Common myeloid progenitor, CD34-positive (primary cell): Measurements from ENCODE around the gene SLC6A20.

Source experiments
- CTCF ChIA-PET: fragments of 350-600 bp; sonication (Branson Sonifier 250); formaldehyde crosslinking; loops from one replicate; lab custom pipeline; 2021; ENCODE audit warnings: antibody characterized with exemption; lab: Charles Lee
- POLR2A ChIA-PET: fragments of 350-600 bp; sonication (Branson Sonifier 250); formaldehyde crosslinking; loops from one replicate; lab custom pipeline; 2021; ENCODE audit warnings: antibody characterized with exemption; lab: Charles Lee
- DNase-seq, 3 donors: peaks; one replicate each; pipeline versions ENCODE4 v3.0.0 to v3.0.0-alpha.2; 2013
- H3K27ac ChIP-seq, 2 experiments: 1 replicate in 1 of 2; 2 replicates in 1 of 2; pipeline ENCODE4 v1.7.0; 2013; ENCODE audit warnings: inconsistent platforms in 2 of 2, low read length in 2 of 2, mild to moderate bottlenecking in 2 of 2, low read depth in 1 of 2, moderate library complexity in 1 of 2; ENCODE audit not compliant: severe bottlenecking in 2 of 2, insufficient read depth in 1 of 2, poor library complexity in 1 of 2
- H3K27me3 ChIP-seq, 5 experiments: replicated peaks in 2 of 5; 1 replicate in 3 of 5; 2 replicates in 2 of 5; pipeline versions ENCODE4 v1.6.1 to v1.7.0; 2013; ENCODE audit warnings: low read length in 4 of 5, mild to moderate bottlenecking in 2 of 5, moderate library complexity in 2 of 5, inconsistent platforms in 1 of 5; ENCODE audit not compliant: insufficient read depth in 5 of 5, control insufficient read depth in 4 of 5
- H3K36me3 ChIP-seq, 4 experiments: 1 replicate in 2 of 4; 2 replicates in 2 of 4; pipeline versions ENCODE4 v1.6.1 to v1.7.0; 2013; ENCODE audit warnings: low read length in 3 of 4, control low read depth in 1 of 4, mild to moderate bottlenecking in 1 of 4; ENCODE audit not compliant: control insufficient read depth in 4 of 4, insufficient read depth in 4 of 4
- H3K4me1 ChIP-seq, 4 experiments: 1 replicate in 3 of 4; 2 replicates in 1 of 4; pipeline versions ENCODE4 v1.6.1 to v1.7.1; 2013; ENCODE audit warnings: low read length in 3 of 4, mild to moderate bottlenecking in 3 of 4, control low read depth in 1 of 4, inconsistent platforms in 1 of 4, moderate library complexity in 1 of 4; ENCODE audit not compliant: control insufficient read depth in 4 of 4, insufficient read depth in 4 of 4; ENCODE audit errors: control extremely low read depth in 1 of 4
- H3K4me3 ChIP-seq, 7 experiments: 1 replicate in 4 of 7; 2 replicates in 3 of 7; pipeline versions ENCODE4 v1.5.1 to v1.7.0; 2013; ENCODE audit warnings: mild to moderate bottlenecking in 7 of 7, low read length in 6 of 7, moderate library complexity in 6 of 7, inconsistent platforms in 2 of 7, low read depth in 2 of 7, control low read depth in 1 of 7; ENCODE audit not compliant: insufficient read depth in 4 of 7, control insufficient read depth in 1 of 7; ENCODE audit errors: extremely low read depth in 1 of 7
- H3K9me3 ChIP-seq, 5 experiments: 1 replicate in 4 of 5; 2 replicates in 1 of 5; pipeline versions ENCODE4 v1.6.1 to v1.7.1; 2013; ENCODE audit warnings: low read length in 4 of 5, mild to moderate bottlenecking in 2 of 5, inconsistent platforms in 1 of 5, low read depth in 1 of 5, moderate library complexity in 1 of 5; ENCODE audit not compliant: control insufficient read depth in 4 of 5, insufficient read depth in 2 of 5; ENCODE audit errors: control extremely low read depth in 1 of 5
- WGBS: methylation state at CpG from one replicate; pipeline ENCODE4 v1.1.5; 2013; ENCODE audit not compliant: insufficient coverage; 5-methylcytosine and 5-hydroxymethylcytosine counted together

The SLC6A20 gene

GRCh38 chr3:45719655-45720487 is 76.5 kb downstream of the SLC6A20 start:
- Histone ChIP-seq H3K27ac (no peak overlapping the region), H3K4me3 (no peak overlapping the region), H3K4me1 (no peaks in the 10 kb centered on the region), H3K27me3 (no peaks in the 10 kb centered on the region), H3K36me3 (peaks cover 8 to 68% (median 45%) of the 10 kb centered on the region in 4 experiments), H3K9me3 (no peaks in the 10 kb centered on the region)
- ChIA-PET POLR2A (no interaction called here), CTCF (interaction anchor here (1.0 kb wide), 1 partner anchor 23 kb away, joined by 4 read pairs; no protein-coding TSS in a partner anchor)
- DNase-seq = no peak
- 96% methylated on average over 2 of the region's 3 CpGs for WGBS

DNA sequence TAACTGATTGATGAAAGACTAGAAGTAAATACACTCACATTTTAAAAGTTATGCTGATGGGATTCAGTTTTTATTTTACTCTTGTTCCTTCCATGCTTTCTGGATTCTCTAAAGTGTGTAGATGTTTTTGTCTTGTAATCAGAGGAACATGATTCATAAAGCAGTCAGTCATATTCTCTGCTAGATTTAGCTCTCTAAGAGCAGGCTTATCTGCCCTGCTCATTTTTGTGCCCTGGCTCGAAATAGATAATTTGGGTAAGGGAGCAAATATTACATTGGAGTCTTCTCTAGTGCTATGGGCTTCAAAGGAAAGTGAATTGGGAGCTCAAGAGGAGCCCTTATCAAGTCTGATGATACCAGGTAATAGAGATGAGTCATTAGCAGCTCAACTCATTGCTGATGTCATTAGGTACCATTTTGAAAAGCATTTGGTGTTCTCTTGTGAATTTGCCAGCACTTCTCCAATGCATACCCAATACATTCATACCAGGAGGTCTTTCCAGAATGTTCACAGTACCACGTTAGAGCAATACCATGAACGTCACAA is 79.5 kb downstream of the SLC6A20 start:
- H3K9me3 ChIP-seq = no peaks in the 10 kb centered on the region
- H3K4me3 ChIP-seq = no peak overlapping the region
- POLR2A ChIA-PET = no interaction called here
- no peak overlapping the region for H3K27ac ChIP-seq
- H3K27me3 ChIP-seq = no peaks in the 10 kb centered on the region
- CTCF ChIA-PET = interaction anchor here (1.3 kb wide), 1 partner anchor 11 kb away, joined by 3 read pairs; no protein-coding TSS in a partner anchor
- DNase-seq = no peak
- WGBS = 87% methylated on average over 3 of the region's 3 CpGs
- H3K4me1 ChIP-seq = peaks cover 0 to 2% (median 0%) of the 10 kb centered on the region in 4 experiments
- H3K36me3 ChIP-seq = peaks cover 11 to 62% (median 40%) of the 10 kb centered on the region in 4 experiments

- CTCF ChIA-PET = interaction anchor here (0.7 to 1.9 kb wide), 3 partner anchors 11 to 678 kb away, joined by 3 to 13 read pairs (median 5); no protein-coding TSS in a partner anchor
- Histone ChIP-seq H3K36me3 (peaks cover 13 to 68% (median 43%) of the 10 kb centered on the region in 4 experiments), H3K4me1 (peaks cover 0 to 3% (median 0%) of the 10 kb centered on the region in 4 experiments), H3K27me3 (no peaks in the 10 kb centered on the region), H3K4me3 (no peak overlapping the region), H3K27ac (no peak overlapping the region), H3K9me3 (no peaks in the 10 kb centered on the region)
- DNase-seq = no peak
- WGBS = 100% methylated on average over 1 of the region's 2 CpGs
- POLR2A ChIA-PET = no interaction called here
These were observed 80.4 kb downstream of the SLC6A20 start for GRCh38 chr3:45715945-45716344.

- Histone ChIP-seq H3K4me3 (no peak overlapping the region), H3K9me3 (no peaks in the 10 kb centered on the region), H3K27me3 (no peaks in the 10 kb centered on the region), H3K27ac (no peak overlapping the region), H3K36me3 (peaks cover 26 to 78% (median 54%) of the 10 kb centered on the region in 4 experiments), H3K4me1 (peaks cover 0 to 3% (median 0%) of the 10 kb centered on the region in 4 experiments)
- ChIA-PET POLR2A (no interaction called here), CTCF (no interaction called here)
- no peak for DNase-seq
- WGBS = 100% methylated on average over 6 of the region's 7 CpGs
These were observed 83.8 kb downstream of the SLC6A20 start for GRCh38 chr3:45712434-45713110.

GRCh38 chr3:45711931-45712330 is 84.4 kb downstream of the SLC6A20 start:
- H3K9me3 ChIP-seq = no peaks in the 10 kb centered on the region
- H3K36me3 ChIP-seq = peaks cover 31 to 79% (median 56%) of the 10 kb centered on the region in 4 experiments
- peak in 2 of 3 donors; percentile 39 to 52 for DNase-seq
- H3K27me3 ChIP-seq = no peaks in the 10 kb centered on the region
- H3K27ac ChIP-seq = no peak overlapping the region
- WGBS = 88% methylated on average over 2 of the region's 4 CpGs
- ChIA-PET CTCF (no interaction called here), POLR2A (no interaction called here)
- no peak overlapping the region for H3K4me3 ChIP-seq
- H3K4me1 ChIP-seq = peaks cover 0 to 3% (median 0%) of the 10 kb centered on the region in 4 experiments

DNA sequence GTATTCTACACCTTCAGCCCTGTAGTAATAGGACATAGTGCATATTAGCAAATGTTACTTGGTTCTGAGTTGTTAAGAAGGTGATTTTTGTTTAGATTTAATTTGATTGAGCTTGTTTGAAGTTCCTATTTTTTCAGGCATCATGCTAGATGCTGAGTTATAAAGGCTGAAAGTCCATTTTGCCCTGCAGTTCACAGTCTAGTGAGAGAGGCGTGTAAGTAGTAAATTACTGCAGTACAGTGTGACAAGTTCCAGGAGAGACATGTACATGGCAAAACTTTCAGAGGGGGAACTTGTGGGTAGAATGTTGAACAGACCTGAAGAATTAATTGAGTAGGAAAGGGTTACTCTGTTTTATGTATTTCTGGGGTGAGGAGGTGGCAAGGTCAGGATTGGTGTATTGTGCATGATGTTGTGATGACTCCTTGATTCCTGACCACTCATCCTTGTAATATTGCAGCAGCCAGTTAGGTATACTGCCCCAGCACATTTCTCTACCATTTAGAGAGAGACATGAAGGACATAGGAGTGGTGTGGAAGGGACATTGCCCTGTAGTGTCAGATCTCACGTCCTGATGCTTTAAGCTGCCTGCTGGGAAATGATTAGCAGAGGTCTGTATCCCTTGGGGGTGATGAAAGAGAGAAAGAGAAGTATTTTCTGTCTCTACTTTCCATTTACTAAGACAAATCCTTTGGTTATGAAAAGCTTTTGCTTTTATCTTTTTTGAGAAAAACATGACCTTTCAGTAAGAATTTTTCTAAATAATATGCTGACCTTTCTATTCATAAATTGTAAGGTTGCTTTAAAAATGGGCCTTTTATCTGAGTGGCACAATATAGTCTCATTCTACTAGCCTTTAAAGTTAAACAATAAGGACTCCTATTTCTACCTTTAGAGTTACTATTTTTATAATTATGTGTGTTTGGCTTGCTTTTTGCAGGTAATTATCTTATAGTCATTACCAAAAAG is 90.2 kb downstream of the SLC6A20 start:
- ChIA-PET CTCF (interaction anchor here (1.1 to 3.7 kb wide), 5 partner anchors 9 to 41 kb away, joined by 3 to 28 read pairs (median 13); partner anchors contain the start of gene SACM1L), POLR2A (no interaction called here)
- WGBS = 100% methylated on average over 2 of the region's 2 CpGs
- H3K4me3 ChIP-seq = no peak overlapping the region
- no peaks in the 10 kb centered on the region for H3K9me3 ChIP-seq
- peaks cover 29 to 59% (median 43%) of the 10 kb centered on the region in 4 experiments for H3K36me3 ChIP-seq
- H3K27me3 ChIP-seq = no peaks in the 10 kb centered on the region
- H3K4me1 ChIP-seq = peaks cover 0 to 10% (median 3%) of the 10 kb centered on the region in 4 experiments
- no peak for DNase-seq
- H3K27ac ChIP-seq = no peak overlapping the region
